Measurements from ENCODE around the gene HADHA. TPM values are rescaled to one million over a fixed set of nuclear protein-coding genes. Genes with fewer than 3 reads are reported as not detected.
"Not testable (repeated sequence)": the region's sequence is repeated elsewhere in the genome, so short reads cannot be mapped to it uniquely, and the experiment has no call there.

HADHA gene
- total RNA-seq, 1 donor from 2014 or later, result 124 TPM

DNA sequence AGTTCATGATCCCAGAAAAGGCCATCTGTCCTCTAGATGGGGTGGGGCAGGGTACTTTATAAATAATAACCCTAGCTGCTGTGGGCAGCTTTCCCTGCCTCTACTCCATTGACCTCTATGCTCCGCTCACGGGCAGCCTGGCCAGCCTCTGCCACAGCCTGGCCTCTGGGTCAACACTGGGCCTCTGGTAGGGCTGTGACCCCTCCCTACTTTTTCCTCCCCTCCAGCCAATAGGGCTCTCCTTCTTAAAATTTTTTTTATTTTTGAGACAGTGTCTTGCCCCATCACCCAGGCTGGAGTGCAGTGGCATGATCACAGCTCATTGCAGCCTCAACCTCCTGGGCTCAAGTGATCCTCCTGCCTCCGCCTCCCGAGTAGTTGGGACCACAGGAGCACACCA, 75.6 kb downstream of the HADHA start:
- Mint-ChIP-seq H3K9me3 (no peaks in the 10 kb centered on the region), H3K27me3 (ENCODE audit: low read depth) (peaks cover 18% of the 10 kb centered on the region), H3K4me1 (peaks cover 4% of the 10 kb centered on the region), H3K36me3 (ENCODE audit: low read depth) (no peaks in the 10 kb centered on the region), H3K4me3 (no peak overlapping the region), H3K27ac (ENCODE audit: unreplicated experiment) (no peak overlapping the region)
- TF ChIP-seq, protein P1, sequence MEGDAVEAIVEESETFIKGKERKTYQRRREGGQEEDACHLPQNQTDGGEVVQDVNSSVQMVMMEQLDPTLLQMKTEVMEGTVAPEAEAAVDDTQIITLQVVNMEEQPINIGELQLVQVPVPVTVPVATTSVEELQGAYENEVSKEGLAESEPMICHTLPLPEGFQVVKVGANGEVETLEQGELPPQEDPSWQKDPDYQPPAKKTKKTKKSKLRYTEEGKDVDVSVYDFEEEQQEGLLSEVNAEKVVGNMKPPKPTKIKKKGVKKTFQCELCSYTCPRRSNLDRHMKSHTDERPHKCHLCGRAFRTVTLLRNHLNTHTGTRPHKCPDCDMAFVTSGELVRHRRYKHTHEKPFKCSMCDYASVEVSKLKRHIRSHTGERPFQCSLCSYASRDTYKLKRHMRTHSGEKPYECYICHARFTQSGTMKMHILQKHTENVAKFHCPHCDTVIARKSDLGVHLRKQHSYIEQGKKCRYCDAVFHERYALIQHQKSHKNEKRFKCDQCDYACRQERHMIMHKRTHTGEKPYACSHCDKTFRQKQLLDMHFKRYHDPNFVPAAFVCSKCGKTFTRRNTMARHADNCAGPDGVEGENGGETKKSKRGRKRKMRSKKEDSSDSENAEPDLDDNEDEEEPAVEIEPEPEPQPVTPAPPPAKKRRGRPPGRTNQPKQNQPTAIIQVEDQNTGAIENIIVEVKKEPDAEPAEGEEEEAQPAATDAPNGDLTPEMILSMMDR (conservative IDR thresholded peaks at IDR 0.05), result no peak
- no peak for DNase-seq (ENCODE audit: low read depth, low spot score)

DNA sequence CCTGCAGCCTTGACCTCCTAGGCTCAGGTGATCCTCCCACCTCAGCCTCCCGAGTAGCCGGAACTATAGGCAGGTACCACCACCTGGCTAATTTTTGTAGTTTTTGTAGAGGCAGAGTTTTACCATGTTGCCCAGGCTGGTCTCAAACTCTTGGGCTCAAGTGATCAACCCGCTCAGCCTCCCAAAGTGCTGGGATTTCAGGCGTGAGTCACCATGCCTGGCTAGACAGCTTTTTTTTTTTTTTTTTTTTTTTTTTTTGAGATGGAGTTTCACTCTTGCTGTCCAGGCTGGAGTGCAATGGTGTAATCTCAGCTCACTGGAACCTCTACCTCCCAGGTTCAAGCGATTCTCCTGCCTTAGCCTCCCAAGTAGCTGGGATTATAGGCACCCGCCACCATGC, 77.9 kb downstream of the HADHA start:
- not testable (repeated sequence) for H3K27ac Mint-ChIP-seq (ENCODE audit: unreplicated experiment); H3K36me3 Mint-ChIP-seq (ENCODE audit: low read depth); H3K9me3 Mint-ChIP-seq; H3K4me3 Mint-ChIP-seq; DNase-seq (ENCODE audit: low read depth, low spot score); H3K4me1 Mint-ChIP-seq; H3K27me3 Mint-ChIP-seq (ENCODE audit: low read depth)

GRCh38 chr2:26165403-26165802, 79.0 kb downstream of the HADHA start:
- Mint-ChIP-seq H3K27me3 (ENCODE audit: low read depth) (no peaks in the 10 kb centered on the region), H3K4me3 (no peak overlapping the region)
- TF ChIP-seq, protein P1 (conservative IDR thresholded peaks at IDR 0.05), result no peak

GRCh38 chr2:26164641-26165211, 79.7 kb downstream of the HADHA start:
- DNase-seq (ENCODE audit: low read depth, low spot score), result no peak
- no peaks in the 10 kb centered on the region for H3K36me3 Mint-ChIP-seq (ENCODE audit: low read depth)
- no peak overlapping the region for H3K4me3 Mint-ChIP-seq
- H3K27me3 Mint-ChIP-seq (ENCODE audit: low read depth), result no peaks in the 10 kb centered on the region
- H3K4me1 Mint-ChIP-seq, result no peaks in the 10 kb centered on the region
- H3K27ac Mint-ChIP-seq (ENCODE audit: unreplicated experiment), result no peak overlapping the region
- TF ChIP-seq, protein P1 (conservative IDR thresholded peaks at IDR 0.05), result no peak
- H3K9me3 Mint-ChIP-seq, result no peaks in the 10 kb centered on the region

More at GRCh38 chr2:26165403-26165802, 79.0 kb downstream of the HADHA start:
- Mint-ChIP-seq H3K4me1 (no peaks in the 10 kb centered on the region), H3K36me3 (ENCODE audit: low read depth) (no peaks in the 10 kb centered on the region), H3K9me3 (no peaks in the 10 kb centered on the region), H3K27ac (ENCODE audit: unreplicated experiment) (no peak overlapping the region)
- DNase-seq (ENCODE audit: low read depth, low spot score), result no peak

DNA sequence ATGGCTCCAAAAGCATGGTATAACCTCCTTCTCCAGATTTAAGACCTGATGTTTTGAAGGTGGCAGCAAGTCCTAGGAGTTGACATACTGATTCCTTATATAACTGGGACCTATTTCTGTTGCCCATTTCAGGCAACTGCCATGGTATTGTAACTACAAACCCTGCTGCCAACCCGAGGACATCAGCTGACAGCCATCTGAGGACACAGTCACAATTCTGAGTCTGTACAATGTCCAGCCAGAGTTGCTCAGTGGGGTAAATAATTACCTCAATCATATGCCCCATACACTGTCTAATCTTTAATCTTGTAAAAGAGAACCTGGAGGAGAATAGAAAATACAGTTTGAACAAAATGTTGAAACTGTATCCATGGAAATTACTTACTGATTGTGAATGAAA, 80.2 kb downstream of the HADHA start:
- H3K9me3 Mint-ChIP-seq, result no peaks in the 10 kb centered on the region
- TF ChIP-seq, protein P1 (conservative IDR thresholded peaks at IDR 0.05), result no peak

GRCh38 chr2:26162963-26163362, 81.5 kb downstream of the HADHA start:
- Mint-ChIP-seq H3K9me3 (no peaks in the 10 kb centered on the region), H3K27me3 (ENCODE audit: low read depth) (no peaks in the 10 kb centered on the region), H3K27ac (ENCODE audit: unreplicated experiment) (no peak overlapping the region), H3K4me1 (no peaks in the 10 kb centered on the region), H3K4me3 (no peak overlapping the region), H3K36me3 (ENCODE audit: low read depth) (no peaks in the 10 kb centered on the region)
- TF ChIP-seq, protein P1 (conservative IDR thresholded peaks at IDR 0.05), result no peak
- no peak for DNase-seq (ENCODE audit: low read depth, low spot score)

More for the DNA sequence above, 80.2 kb downstream of the HADHA start:
- Mint-ChIP-seq H3K4me1 (no peaks in the 10 kb centered on the region), H3K4me3 (no peak overlapping the region), H3K27ac (ENCODE audit: unreplicated experiment) (no peak overlapping the region), H3K27me3 (ENCODE audit: low read depth) (no peaks in the 10 kb centered on the region), H3K36me3 (ENCODE audit: low read depth) (no peaks in the 10 kb centered on the region)
- no peak for DNase-seq (ENCODE audit: low read depth, low spot score)

Data from neural crest cell (in vitro differentiated cells).